Pancreas (tissue), 10 donors: ENCODE data around the gene CDCP1. TPM values are rescaled to one million over a fixed set of nuclear protein-coding genes. Genes with fewer than 3 reads are reported as not detected.

Experiments
- ATAC-seq, 4 donors: fragments of 200-7000 bp; cut with Tn5 transposase; one replicate each; pipeline versions ENCODE4 v1.8.0 to v1.9.1; 2020; ENCODE audit warnings: mild to moderate bottlenecking in 4 of 4, moderate library complexity in 4 of 4
- DNase-seq, 6 donors: peaks; one replicate each; pipeline ENCODE4 v3.0.0-alpha.2; 2020
- FAIRE-seq: peaks from 2 replicates; lab custom pipeline; 2012; peaks lifted over from hg19 to GRCh38; lab: Jason Lieb, UNC
- H3K27ac ChIP-seq, 4 donors: fragments of 200-600 bp; sonication (generic); 1 replicate in 3 of 4; 2 replicates in 1 of 4; pipeline versions ENCODE4 v1.5.0 to v1.8.0; 2020
- H3K27me3 ChIP-seq, 4 donors: fragments of 200-600 bp; one replicate each; pipeline ENCODE4 v1.8.0; 2021
- H3K36me3 ChIP-seq, 3 donors: fragments of 200-600 bp; sonication (generic) in 1 of 3; one replicate each; pipeline versions ENCODE4 v1.5.0 to v1.8.0; 2020 to 2021
- H3K4me1 ChIP-seq, 3 donors: fragments of 200-600 bp; one replicate each; pipeline ENCODE4 v1.8.0; 2021
- H3K4me3 ChIP-seq, 4 donors: fragments of 200-600 bp; sonication (generic) in 2 of 4; one replicate each; pipeline versions ENCODE4 v1.5.0 to v1.8.0; 2020 to 2021
- H3K9me3 ChIP-seq, 4 donors: fragments of 200-600 bp; one replicate each; pipeline ENCODE4 v1.8.0; 2021
- CTCF ChIP-seq, 4 donors: fragments of 200-600 bp; sonication (generic) in 3 of 4; IDR thresholded peaks; one replicate each; pipeline versions ENCODE4 v1.5.0 to v1.8.0; 2021; ENCODE audit warnings: antibody characterized with exemption in 4 of 4
- WGBS, 2 donors: extraction: QIAGEN DNeasy Blood & Tissue Kit; methylation state at CpG; one replicate each; pipeline ENCODE4 v1.1.7; 2013; 5-methylcytosine and 5-hydroxymethylcytosine counted together
- intact Hi-C, 3 donors: fragments of 100-400 bp; cut with DNase I; formaldehyde crosslinking; loops; one replicate each; pipeline versions ENCODE4 v1.11.1 to v1.14.2; 2022
- polyA plus RNA-seq, 2 donors: library from polyadenylated mRNA; stranded (reverse); fragments of 200-250 nt; gene quantifications; one replicate each; pipeline ENCODE4 v1.2.3, GENCODE V29; 2013
- total RNA-seq, 6 donors: library from RNA; stranded (reverse); fragmentation: NEBNext Ultra II Directional in 4 of 6; extraction: Animal tissue kit (Norgen Biotek cat#: 25700) in 4 of 6; gene quantifications; one replicate each; pipeline versions ENCODE4 v1.2.1 to v1.2.4, GENCODE V29; 2021 to 2023
- donor health status: healthy with polysubstance abuse.
- donor health status: DM: no; HTN: no; CAD: no; lungs with moderate emphysema.
- donor health status: DM: no; HTN: no; CAD: no.
- donor health status: control.
- donor health status: control.
- donor health status: Bipolar disorder and iron deficiency.
- donor health status: DM: yes; HTN: yes; CAD: no.
- donor health status: DM: no; HTN: no; CAD: no.
- donor health status: DM: no; HTN: no; CAD: no.
- donor health status: DM: yes; HTN: yes; CAD: no.

The CDCP1 gene
- total and polyA plus RNA-seq, 8 donors = 3.4 to 22.2 (median 9.2) TPM

GRCh38 chr3:45123581-45124269 is 22.5 kb downstream of the CDCP1 start:
- TF ChIP-seq CTCF (IDR thresholded peaks at IDR 0.05) = no peak
- WGBS, 2 donors = 68 to 76% methylated on average over 3 of the region's 3 CpGs
- no peak overlapping the region for H3K4me3 ChIP-seq
- no peak for DNase-seq
- H3K27me3 ChIP-seq = no peaks in the 10 kb centered on the region
- no peak for FAIRE-seq
- no peak overlapping the region for H3K27ac ChIP-seq
- intact Hi-C loops = no loop called here
- peaks cover 9 to 35% (median 11%) of the 10 kb centered on the region in 3 donors for H3K4me1 ChIP-seq
- no peaks in the 10 kb centered on the region for H3K36me3 ChIP-seq
- peak in 1 of 4 donors; percentile 13 for ATAC-seq
- H3K9me3 ChIP-seq = no peaks in the 10 kb centered on the region

DNA sequence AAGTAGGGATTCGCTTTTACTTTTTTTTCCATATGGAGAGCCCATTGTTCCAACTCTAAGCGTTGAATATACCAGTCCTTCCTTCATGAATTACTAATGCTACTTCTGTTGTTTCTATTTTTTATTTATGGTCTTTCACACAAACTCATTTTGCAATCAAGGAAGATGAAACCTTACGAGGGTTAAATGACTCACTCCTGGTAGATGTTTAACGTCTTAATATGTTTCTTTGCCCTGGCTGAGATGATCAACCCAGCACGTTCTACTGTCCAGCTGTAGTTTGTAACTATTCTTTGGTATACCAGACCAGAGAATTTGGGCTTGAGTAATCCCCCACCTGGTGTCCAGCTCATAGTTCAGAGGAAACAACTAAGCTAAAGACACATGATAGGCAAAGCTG is 23.1 kb downstream of the CDCP1 start:
- Histone ChIP-seq H3K9me3 (no peaks in the 10 kb centered on the region), H3K27ac (no peak overlapping the region), H3K36me3 (no peaks in the 10 kb centered on the region), H3K27me3 (no peaks in the 10 kb centered on the region), H3K4me3 (no peak overlapping the region), H3K4me1 (peaks cover 9 to 37% (median 12%) of the 10 kb centered on the region in 3 donors)
- FAIRE-seq (no peak), ATAC-seq (peak in 1 of 4 donors; percentile 21), DNase-seq (no peak)
- intact Hi-C loops = no loop called here
- 56 to 63% methylated on average over 5 of the region's 5 CpGs for WGBS, 2 donors
- no peak for TF ChIP-seq CTCF (IDR thresholded peaks at IDR 0.05)

DNA sequence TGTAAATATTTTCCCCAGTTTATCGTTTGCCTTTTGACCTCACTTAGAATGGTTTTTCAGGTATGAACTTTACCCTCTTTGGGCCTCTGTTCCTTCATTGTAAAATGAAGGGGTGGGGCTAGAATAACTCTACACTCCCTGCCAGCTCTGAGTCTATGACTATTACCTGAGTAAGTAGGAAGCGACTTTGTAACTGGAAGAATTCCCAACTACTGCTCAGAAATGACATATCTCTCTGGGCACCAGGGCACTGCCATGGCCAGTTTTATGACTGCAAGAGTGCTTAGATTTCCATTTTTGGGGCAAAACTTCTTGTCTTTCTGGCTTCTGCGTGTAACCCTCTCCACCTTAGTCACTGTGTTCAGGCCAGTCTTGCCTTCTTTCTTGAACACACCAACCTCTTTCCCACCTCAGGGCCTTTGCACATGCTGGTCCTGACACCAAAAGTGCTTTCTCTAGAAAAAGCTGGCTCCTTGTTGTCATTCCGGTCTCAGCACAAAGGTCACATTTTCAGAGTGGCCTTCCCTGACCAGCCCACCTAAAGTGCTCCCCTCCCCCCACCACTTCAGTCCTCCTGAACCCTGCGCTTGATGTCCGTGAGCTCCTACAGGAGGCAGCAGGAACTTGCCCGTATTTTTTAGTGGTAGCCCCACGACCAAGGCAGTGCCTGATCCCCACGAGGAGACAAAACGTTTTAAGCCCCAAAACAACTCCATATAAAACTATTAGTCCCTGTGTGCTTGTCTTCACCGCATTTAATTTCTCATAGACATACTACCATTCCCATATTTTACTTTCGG is 25.6 kb downstream of the CDCP1 start:
- Histone ChIP-seq H3K4me1 (peaks cover 9 to 33% (median 12%) of the 10 kb centered on the region in 3 donors), H3K9me3 (no peaks in the 10 kb centered on the region), H3K4me3 (no peak overlapping the region), H3K27me3 (no peaks in the 10 kb centered on the region), H3K27ac (peak overlapping the region in 2 of 4 donors; percentile 46 to 55), H3K36me3 (peaks cover 0 to 4% (median 0%) of the 10 kb centered on the region in 3 donors)
- FAIRE-seq (no peak), DNase-seq (peak in 2 of 6 donors; percentile 47 to 50), ATAC-seq (peak; percentile 86 to 90 (median 88))
- no peak for TF ChIP-seq CTCF (IDR thresholded peaks at IDR 0.05)
- intact Hi-C loops = no loop called here
- WGBS, 2 donors = 68 to 72% methylated on average over 12 of the region's 12 CpGs

DNA sequence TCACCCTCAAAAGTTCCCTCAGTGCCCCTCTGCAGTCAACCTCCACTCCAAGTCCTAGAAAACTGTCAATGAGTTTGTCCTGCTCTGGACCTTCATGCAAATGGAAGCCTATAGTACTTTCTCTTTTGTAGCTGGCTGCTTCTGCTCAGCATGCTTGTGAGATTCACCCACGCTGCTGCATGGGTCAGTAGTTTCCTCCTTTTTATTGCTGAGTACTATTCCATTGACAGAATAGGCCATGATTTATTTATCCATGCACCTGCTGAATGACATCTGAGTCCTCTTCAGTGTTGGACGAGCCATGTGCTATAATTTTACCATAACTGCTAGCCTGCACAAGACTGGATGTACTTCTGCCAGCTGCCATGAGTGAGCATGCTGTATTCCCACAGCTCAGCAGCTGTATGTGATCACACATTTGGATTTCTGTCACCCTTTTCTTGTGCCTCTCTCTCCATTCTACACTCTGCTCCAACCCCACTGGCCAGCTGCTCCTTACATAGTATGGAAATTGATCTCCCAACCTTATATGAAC is 26.3 kb downstream of the CDCP1 start:
- peaks cover 0 to 4% (median 0%) of the 10 kb centered on the region in 3 donors for H3K36me3 ChIP-seq
- ATAC-seq = peak; percentile 38 to 68 (median 50)
- no peak for TF ChIP-seq CTCF (IDR thresholded peaks at IDR 0.05)
- no peak for FAIRE-seq
- no peaks in the 10 kb centered on the region for H3K9me3 ChIP-seq
- no peak overlapping the region for H3K4me3 ChIP-seq
- intact Hi-C loops = no loop called here
- peaks cover 9 to 31% (median 12%) of the 10 kb centered on the region in 3 donors for H3K4me1 ChIP-seq
- H3K27ac ChIP-seq = peak overlapping the region in 2 of 4 donors; percentile 46 to 55
- DNase-seq = no peak
- WGBS, 2 donors = 44 to 45% methylated on average over 2 of the region's 2 CpGs
- no peaks in the 10 kb centered on the region for H3K27me3 ChIP-seq
